NCI-H1417 (cell line): ENCODE results near the gene PHF13.

Experiments used
- DNase-seq, 3 experiments: peaks; one replicate each; lab custom pipeline; 2025; lab: John Stamatoyannopoulos, UW

The PHF13 gene

GRCh38 chr1:6601923-6602668 lies 11.4 kb upstream of the PHF13 start:
- DNase-seq: peak; percentile 49 to 86 (median 85)

GRCh38 chr1:6602669-6603237 lies 10.8 kb upstream of the PHF13 start, which contains the start of gene KLHL21:
Gene KLHL21, minus strand, starts transcription at chr1:6602869. Its CDS starts 52 bp downstream, at chr1:6602817.
- DNase-seq: peak; percentile 64 to 86 (median 85)

- peak in 1 of 3 experiments; percentile 45 for DNase-seq
Measured at GRCh38 chr1:6603238-6603914, 10.2 kb upstream of the PHF13 start.

- DNase-seq: no peak
Measured at GRCh38 chr1:6603915-6604558, 9.5 kb upstream of the PHF13 start.

- DNase-seq: peak; percentile 58 to 89 (median 88)
Measured at GRCh38 chr1:6612641-6613360, 730 bp upstream of the PHF13 start.

GRCh38 chr1:6614019-6614928 lies 743 bp downstream of the PHF13 start:
- DNase-seq: peak in 2 of 3 experiments; percentile 57 to 70

- DNase-seq: peak in 1 of 3 experiments; percentile 13
Measured at GRCh38 chr1:6614929-6615785, 1.6 kb downstream of the PHF13 start.

- DNase-seq: no peak
Measured at GRCh38 chr1:6619045-6619444, 5.5 kb downstream of the PHF13 start.

- DNase-seq: no peak
Measured at GRCh38 chr1:6621429-6622391, 8.2 kb downstream of the PHF13 start.

GRCh38 chr1:6622396-6623152 lies 9.0 kb downstream of the PHF13 start:
- DNase-seq: no peak

GRCh38 chr1:6623269-6623965 lies 9.9 kb downstream of the PHF13 start:
- DNase-seq: no peak

- DNase-seq: peak; percentile 84 to 89 (median 85)
Measured at GRCh38 chr1:6624710-6625583, 11.4 kb downstream of the PHF13 start, which contains the start of gene THAP3. Gene THAP3, plus strand, starts transcription at chr1:6624868. Its CDS starts 351 bp downstream, at chr1:6625219.

- no peak for DNase-seq
Measured at GRCh38 chr1:6625584-6626149, 12.1 kb downstream of the PHF13 start.

- no peak for DNase-seq
Measured at GRCh38 chr1:6627031-6627430, 13.5 kb downstream of the PHF13 start.

- no peak for DNase-seq
Measured at GRCh38 chr1:6627841-6628545, 14.5 kb downstream of the PHF13 start.
